ENCODE data around the gene BRME1. TPM values are rescaled to one million over a fixed set of nuclear protein-coding genes. Genes with fewer than 3 reads are reported as not detected.
A peak's percentile ranks its signal among the peaks of the same experiment; 100 is the strongest.
"Not testable (repeated sequence)": the region's sequence is repeated elsewhere in the genome, so short reads cannot be mapped to it uniquely, and the experiment has no call there.

BRME1 gene
- total RNA-seq, 2 donors from 2014 or later = 0.62 to 1.1 TPM

GRCh38 chr19:13852171-13852707 is 53.7 kb downstream of the BRME1 start:
- intact Hi-C loops (cut with DNase I) = loop anchor here in 1 of 2 donors (10.0 kb wide), 1 partner anchor 797 kb away; no protein-coding TSS in a partner anchor

GRCh38 chr19:13851734-13852114 is 54.2 kb downstream of the BRME1 start:
- not testable (repeated sequence) for DNase-seq, ATAC-seq
- intact Hi-C loops (cut with DNase I) = loop anchor here in 1 of 2 donors (10.0 kb wide), 1 partner anchor 797 kb away; no protein-coding TSS in a partner anchor

More at GRCh38 chr19:13852171-13852707, 53.7 kb downstream of the BRME1 start:
- ATAC-seq, DNase-seq: not testable (repeated sequence)

GRCh38 chr19:13850910-13851733 is 54.8 kb downstream of the BRME1 start:
- peak; percentile 92 for DNase-seq
- ATAC-seq = peak; percentile 32 to 66
- intact Hi-C loops (cut with DNase I) = loop anchor here in 1 of 2 donors (10.0 kb wide), 1 partner anchor 796 kb away; no protein-coding TSS in a partner anchor

- DNase-seq = peak; percentile 89
- ATAC-seq = peak; percentile 38 to 55
- intact Hi-C loops (cut with DNase I) = loop anchor here (10.0 kb wide), 2 partner anchors 695 to 795 kb away; partner anchors contain the start of genes IER2 (in 1 of the 2) and STX10 (in 1 of the 2)
Measured at GRCh38 chr19:13849991-13850909, 55.7 kb downstream of the BRME1 start.

- ATAC-seq (no peak), DNase-seq (no peak)
- intact Hi-C loops (cut with DNase I) = loop anchor here in 1 of 2 donors (10.0 kb wide), 1 partner anchor 694 kb away; the partner anchor contains the start of genes IER2 and STX10
Measured at GRCh38 chr19:13848798-13849676, 56.9 kb downstream of the BRME1 start.

GRCh38 chr19:13848340-13848677 is 57.6 kb downstream of the BRME1 start:
- DNase-seq = no peak
- ATAC-seq = no peak
- intact Hi-C loops (cut with DNase I) = loop anchor here in 1 of 2 donors (10.0 kb wide), 1 partner anchor 694 kb away; the partner anchor contains the start of genes IER2 and STX10

- peak; percentile 97 for DNase-seq
- intact Hi-C loops (cut with DNase I) = loop anchor here in 1 of 2 donors (10.0 kb wide), 1 partner anchor 693 kb away; the partner anchor contains the start of genes IER2 and STX10
- peak; percentile 70 to 73 for ATAC-seq
Measured at GRCh38 chr19:13847407-13848339, 58.2 kb downstream of the BRME1 start.

- intact Hi-C loops (cut with DNase I) = loop anchor here in 1 of 2 donors (10.0 kb wide), 1 partner anchor 692 kb away; the partner anchor contains the start of genes IER2 and STX10
- DNase-seq = peak; percentile 94
- ATAC-seq = peak; percentile 43 to 63
Measured at GRCh38 chr19:13846557-13847406, 59.1 kb downstream of the BRME1 start.

GRCh38 chr19:13844130-13844631 is 61.7 kb downstream of the BRME1 start:
- DNase-seq (no peak), ATAC-seq (no peak)
- intact Hi-C loops (cut with DNase I) = loop anchor here in 1 of 2 donors (10.0 kb wide), 1 partner anchor 689 kb away; the partner anchor contains the start of genes IER2 and STX10

GRCh38 chr19:13843104-13843921 is 62.6 kb downstream of the BRME1 start:
- intact Hi-C loops (cut with DNase I) = loop anchor here in 1 of 2 donors (10.0 kb wide), 1 partner anchor 689 kb away; the partner anchor contains the start of genes IER2 and STX10
- DNase-seq = peak; percentile 81
- no peak for ATAC-seq

- DNase-seq (peak; percentile 91), ATAC-seq (peak; percentile 8 to 31)
- intact Hi-C loops (cut with DNase I) = loop anchor here in 1 of 2 donors (10.0 kb wide), 1 partner anchor 688 kb away; the partner anchor contains the start of genes IER2 and STX10
Measured at GRCh38 chr19:13842291-13843103, 63.4 kb downstream of the BRME1 start.

GRCh38 chr19:13841962-13842290 is 64.0 kb downstream of the BRME1 start:
- intact Hi-C loops (cut with DNase I) = loop anchor here in 1 of 2 donors (10.0 kb wide), 1 partner anchor 687 kb away; the partner anchor contains the start of genes IER2 and STX10
- ATAC-seq (no peak), DNase-seq (no peak)

GRCh38 chr19:13841086-13841961 is 64.6 kb downstream of the BRME1 start:
- intact Hi-C loops (cut with DNase I) = loop anchor here in 1 of 2 donors (10.0 kb wide), 1 partner anchor 687 kb away; the partner anchor contains the start of genes IER2 and STX10
- DNase-seq (peak; percentile 70), ATAC-seq (peak in 1 of 2 donors; percentile 0)

Data from left cardiac atrium (tissue), 4 donors.